SH-SY5Y (cell line): Measurements from ENCODE around the gene PRR33.

Source experiments
- GATA2 ChIP-seq: IDR thresholded peaks from 2 replicates; pipeline ENCODE4 v1.6.1; 2011; ENCODE audit warnings: mild to moderate bottlenecking, low read depth, low read length
- GATA3 ChIP-seq: IDR thresholded peaks from 2 replicates; pipeline ENCODE4 v1.6.1; 2011; ENCODE audit warnings: low read depth, mild to moderate bottlenecking, low read length, moderate library complexity

DNA sequence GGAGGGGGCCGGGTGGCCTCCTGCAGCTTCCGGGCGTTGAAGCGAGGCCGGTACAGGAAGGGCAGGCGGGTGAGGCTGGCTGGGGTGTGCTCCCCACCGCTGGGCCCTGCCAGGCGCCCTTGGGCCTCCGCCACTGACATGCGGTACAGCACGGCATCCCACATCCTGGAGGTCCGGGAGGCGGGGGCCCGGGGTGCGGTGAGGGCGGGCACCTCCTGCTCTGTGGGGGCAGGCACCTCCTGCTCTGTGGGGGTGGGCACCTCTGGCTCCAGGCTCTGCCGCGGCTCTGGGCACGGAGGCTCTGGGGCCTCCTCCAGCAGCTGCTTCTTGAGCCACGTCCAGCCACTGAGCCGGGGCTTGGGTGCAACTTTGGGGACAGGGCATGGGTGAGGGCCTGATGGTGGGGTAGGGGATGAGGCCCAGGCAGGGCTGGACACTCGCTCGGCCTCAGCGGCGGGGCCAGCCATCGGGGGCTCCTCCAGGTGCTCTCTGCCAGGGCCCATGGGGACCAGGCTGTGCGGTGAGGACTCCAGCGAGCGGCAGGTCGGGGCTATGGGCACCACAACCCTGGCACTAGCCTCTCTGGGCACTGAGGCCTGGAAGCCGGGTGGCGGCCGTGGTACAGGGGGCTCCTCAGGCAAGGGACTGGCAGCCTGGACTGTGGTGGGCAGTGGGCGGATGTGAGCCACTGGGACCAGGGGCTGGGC, 2.3 kb downstream of the PRR33 start:
- TF ChIP-seq GATA2, result no peak
- TF ChIP-seq GATA3, result no peak
